Astrocyte (in vitro differentiated cells and primary cell): ENCODE results near the gene CPEB3. TPM values are rescaled to one million over a fixed set of nuclear protein-coding genes. Genes with fewer than 3 reads are reported as not detected.

ENCODE experiments used
- DNase-seq: peaks from one replicate; pipeline ENCODE4 v3.0.0-alpha.2; 2010; ENCODE audit warnings: low read depth
- FAIRE-seq: peaks from 2 replicates; lab custom pipeline; 2011; peaks lifted over from hg19 to GRCh38; lab: Jason Lieb, UNC
- H2AFZ ChIP-seq: 2 replicates; pipeline ENCODE4 v1.6.0; 2012; ENCODE audit warnings: low read depth, low read length, inconsistent platforms
- H3K27ac ChIP-seq: 2 replicates; pipeline ENCODE4 v1.5.1; 2011; ENCODE audit warnings: low read depth, low read length, inconsistent platforms
- H3K27me3 ChIP-seq: 2 replicates; pipeline ENCODE4 v1.6.0; 2011; ENCODE audit warnings: low read length, inconsistent platforms; ENCODE audit not compliant: insufficient read depth
- H3K36me3 ChIP-seq: 2 replicates; pipeline ENCODE4 v1.5.1; 2011; ENCODE audit warnings: low read length, inconsistent platforms; ENCODE audit not compliant: insufficient read depth
- H3K4me1 ChIP-seq: 2 replicates; pipeline ENCODE4 v1.5.1; 2011; ENCODE audit warnings: low read length, inconsistent platforms; ENCODE audit not compliant: insufficient read depth
- H3K4me2 ChIP-seq: 2 replicates; pipeline ENCODE4 v1.6.0; 2012; ENCODE audit warnings: low read length, inconsistent platforms
- H3K4me3 ChIP-seq: 2 replicates; pipeline ENCODE4 v1.5.1; 2011; ENCODE audit warnings: low read depth, mild to moderate bottlenecking, low read length, inconsistent platforms; ENCODE audit not compliant: insufficient read depth
- H3K79me2 ChIP-seq: 2 replicates; pipeline ENCODE4 v1.6.0; 2012; ENCODE audit warnings: mild to moderate bottlenecking, low read length, inconsistent platforms; ENCODE audit not compliant: insufficient read depth
- H3K9ac ChIP-seq: 2 replicates; pipeline ENCODE4 v1.6.0; 2012; ENCODE audit warnings: mild to moderate bottlenecking, low read length, inconsistent platforms
- H3K9me3 ChIP-seq: 2 replicates; pipeline ENCODE4 v1.5.1; 2012; ENCODE audit warnings: low read depth, mild to moderate bottlenecking, low read length, inconsistent platforms; ENCODE audit not compliant: insufficient read depth
- H4K20me1 ChIP-seq: 2 replicates; pipeline ENCODE4 v1.6.0; 2012; ENCODE audit warnings: low read length, inconsistent platforms; ENCODE audit not compliant: insufficient read depth
- H3K27ac Mint-ChIP-seq: one replicate; pipeline ENCODE4 v1.8.0; 2021; ENCODE audit warnings: mild to moderate bottlenecking, mixed read lengths; ENCODE audit not compliant: unreplicated experiment
- H3K27me3 Mint-ChIP-seq: one replicate; pipeline ENCODE4 v1.8.0; 2021; ENCODE audit warnings: low read depth, mixed read lengths; ENCODE audit not compliant: unreplicated experiment
- H3K36me3 Mint-ChIP-seq: one replicate; pipeline ENCODE4 v1.8.0; 2021; ENCODE audit warnings: low read depth, mixed read lengths; ENCODE audit not compliant: unreplicated experiment
- H3K4me1 Mint-ChIP-seq: one replicate; pipeline ENCODE4 v1.8.0; 2021; ENCODE audit warnings: low read depth, mixed read lengths; ENCODE audit not compliant: unreplicated experiment
- H3K4me3 Mint-ChIP-seq: one replicate; pipeline ENCODE4 v1.8.0; 2021; ENCODE audit warnings: mild to moderate bottlenecking, moderate library complexity, mixed read lengths; ENCODE audit not compliant: unreplicated experiment
- H3K9me3 Mint-ChIP-seq: one replicate; pipeline ENCODE4 v1.8.0; 2021; ENCODE audit warnings: mild to moderate bottlenecking, mixed read lengths; ENCODE audit not compliant: unreplicated experiment
- EZH2 ChIP-seq: IDR thresholded peaks from 2 replicates; pipeline ENCODE4 v1.6.1; 2012; ENCODE audit warnings: mild to moderate bottlenecking, low read length, inconsistent platforms; ENCODE audit not compliant: insufficient read depth
- total RNA-seq: library from RNA; stranded (reverse); gene quantifications from 2 replicates; pipeline ENCODE4 v1.2.1, GENCODE V29; 2021
- TF ChIP-seq, protein P1 (sequence below): IDR thresholded peaks from 2 replicates; pipeline ENCODE4 v1.5.1; 2011; ENCODE audit warnings: low read depth, mild to moderate bottlenecking, inconsistent platforms, low read length, moderate library complexity; ENCODE audit not compliant: insufficient read depth

CPEB3 gene
- total RNA-seq, 1 donor from 2014 or later: 1.6 TPM

DNA sequence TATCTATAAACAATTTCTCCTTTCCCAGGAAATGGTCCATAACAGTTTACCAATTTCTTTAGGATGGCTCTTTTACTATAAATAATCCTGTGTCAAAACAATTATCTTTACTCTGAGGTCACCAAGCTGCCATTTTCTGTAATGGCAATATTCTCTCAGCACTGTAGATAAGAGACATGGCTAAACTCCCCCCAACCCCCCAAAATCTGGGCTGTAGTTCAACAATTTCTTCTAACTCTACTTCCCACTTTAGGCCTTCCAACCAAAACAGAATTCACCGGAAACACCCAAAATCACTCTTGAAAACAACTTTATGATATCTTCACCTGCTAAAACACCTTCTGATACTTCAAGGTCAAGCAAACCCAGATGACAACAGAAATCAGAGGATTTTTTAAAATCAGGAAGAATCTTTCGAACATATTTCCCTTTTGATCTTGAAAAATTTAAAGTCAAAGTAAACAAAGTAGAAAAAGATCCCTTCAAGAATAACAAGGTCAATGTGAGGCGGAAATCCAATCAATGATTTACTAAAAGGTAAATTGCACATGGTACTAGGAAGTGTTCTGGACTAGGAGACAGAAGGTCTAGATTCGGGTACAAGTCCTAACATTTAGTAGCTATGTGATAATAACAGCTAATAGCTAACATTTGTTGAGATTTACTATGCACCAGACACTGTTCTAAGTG is 176.8 kb downstream of the CPEB3 start:
- H3K4me1 Mint-ChIP-seq: peaks cover 7% of the 10 kb centered on the region
- no peak overlapping the region for H3K4me3 Mint-ChIP-seq
- Histone ChIP-seq H3K4me1 (peaks cover 6% of the 10 kb centered on the region), H3K9ac (no peak overlapping the region), H3K4me3 (no peak overlapping the region), H3K36me3 (no peaks in the 10 kb centered on the region), H4K20me1 (peaks cover 17% of the 10 kb centered on the region), H3K9me3 (no peaks in the 10 kb centered on the region), H3K27me3 (no peaks in the 10 kb centered on the region), H3K79me2 (no peaks in the 10 kb centered on the region), H3K27ac (no peak overlapping the region), H2AFZ (no peak overlapping the region), H3K4me2 (no peak overlapping the region)
- peaks cover 6% of the 10 kb centered on the region for H3K36me3 Mint-ChIP-seq
- FAIRE-seq (no peak), DNase-seq (no peak)
- TF ChIP-seq EZH2: no peak
- TF ChIP-seq, protein P1, sequence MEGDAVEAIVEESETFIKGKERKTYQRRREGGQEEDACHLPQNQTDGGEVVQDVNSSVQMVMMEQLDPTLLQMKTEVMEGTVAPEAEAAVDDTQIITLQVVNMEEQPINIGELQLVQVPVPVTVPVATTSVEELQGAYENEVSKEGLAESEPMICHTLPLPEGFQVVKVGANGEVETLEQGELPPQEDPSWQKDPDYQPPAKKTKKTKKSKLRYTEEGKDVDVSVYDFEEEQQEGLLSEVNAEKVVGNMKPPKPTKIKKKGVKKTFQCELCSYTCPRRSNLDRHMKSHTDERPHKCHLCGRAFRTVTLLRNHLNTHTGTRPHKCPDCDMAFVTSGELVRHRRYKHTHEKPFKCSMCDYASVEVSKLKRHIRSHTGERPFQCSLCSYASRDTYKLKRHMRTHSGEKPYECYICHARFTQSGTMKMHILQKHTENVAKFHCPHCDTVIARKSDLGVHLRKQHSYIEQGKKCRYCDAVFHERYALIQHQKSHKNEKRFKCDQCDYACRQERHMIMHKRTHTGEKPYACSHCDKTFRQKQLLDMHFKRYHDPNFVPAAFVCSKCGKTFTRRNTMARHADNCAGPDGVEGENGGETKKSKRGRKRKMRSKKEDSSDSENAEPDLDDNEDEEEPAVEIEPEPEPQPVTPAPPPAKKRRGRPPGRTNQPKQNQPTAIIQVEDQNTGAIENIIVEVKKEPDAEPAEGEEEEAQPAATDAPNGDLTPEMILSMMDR: no peak
- H3K27ac Mint-ChIP-seq: no peak overlapping the region
- no peaks in the 10 kb centered on the region for H3K27me3 Mint-ChIP-seq
- H3K9me3 Mint-ChIP-seq: no peaks in the 10 kb centered on the region

DNA sequence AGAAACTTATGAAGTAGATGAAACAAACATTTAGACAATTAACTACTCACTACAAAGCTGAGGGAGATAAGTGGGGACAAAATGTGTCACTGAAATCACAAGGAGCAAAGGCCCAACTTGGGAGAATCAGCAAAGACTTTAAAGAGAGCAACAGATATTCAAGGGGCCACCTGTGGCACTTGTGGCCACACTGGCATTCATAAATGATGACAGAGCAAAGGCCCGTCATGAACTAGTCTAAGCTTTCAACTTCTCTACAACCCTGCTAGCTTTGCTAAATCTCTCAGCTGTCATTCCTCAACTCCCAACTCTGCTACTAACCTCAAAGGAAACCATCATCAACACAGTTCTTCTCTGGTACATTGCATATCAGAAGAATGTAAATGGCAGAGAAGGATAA is 178.4 kb downstream of the CPEB3 start:
- Mint-ChIP-seq H3K4me3 (no peak overlapping the region), H3K4me1 (peaks cover 7% of the 10 kb centered on the region), H3K27me3 (no peaks in the 10 kb centered on the region), H3K27ac (no peak overlapping the region), H3K9me3 (no peaks in the 10 kb centered on the region), H3K36me3 (peaks cover 2% of the 10 kb centered on the region)
- TF ChIP-seq, protein P1: no peak
- no peak for TF ChIP-seq EZH2
- H3K9me3 ChIP-seq: no peaks in the 10 kb centered on the region
- peaks cover 4% of the 10 kb centered on the region for H3K27me3 ChIP-seq
- H3K4me2 ChIP-seq: no peak overlapping the region
- H2AFZ ChIP-seq: no peak overlapping the region
- no peak overlapping the region for H3K4me3 ChIP-seq
- H3K9ac ChIP-seq: no peak overlapping the region
- no peak for DNase-seq
- H3K36me3 ChIP-seq: no peaks in the 10 kb centered on the region
- no peak overlapping the region for H3K27ac ChIP-seq
- H3K79me2 ChIP-seq: no peaks in the 10 kb centered on the region
- peaks cover 6% of the 10 kb centered on the region for H3K4me1 ChIP-seq
- peaks cover 25% of the 10 kb centered on the region for H4K20me1 ChIP-seq
- FAIRE-seq: no peak

GRCh38 chr10:92111336-92111939 is 179.4 kb downstream of the CPEB3 start:
- H3K79me2 ChIP-seq: no peaks in the 10 kb centered on the region
- no peak overlapping the region for H3K9ac ChIP-seq
- peaks cover 4% of the 10 kb centered on the region for H3K27me3 ChIP-seq
- H3K4me2 ChIP-seq: no peak overlapping the region
- H3K4me3 ChIP-seq: no peak overlapping the region
- no peak for DNase-seq
- Mint-ChIP-seq H3K4me3 (no peak overlapping the region), H3K36me3 (peaks cover 2% of the 10 kb centered on the region), H3K27ac (peak overlapping the region; percentile 26), H3K27me3 (no peaks in the 10 kb centered on the region), H3K9me3 (no peaks in the 10 kb centered on the region), H3K4me1 (peaks cover 7% of the 10 kb centered on the region)
- peaks cover 6% of the 10 kb centered on the region for H3K4me1 ChIP-seq
- H4K20me1 ChIP-seq: peaks cover 25% of the 10 kb centered on the region
- no peaks in the 10 kb centered on the region for H3K9me3 ChIP-seq
- TF ChIP-seq, protein P1: no peak
- no peak for TF ChIP-seq EZH2
- H3K36me3 ChIP-seq: no peaks in the 10 kb centered on the region
- H2AFZ ChIP-seq: no peak overlapping the region
- no peak for FAIRE-seq
- H3K27ac ChIP-seq: no peak overlapping the region
